H1 (cell line): Measurements from ENCODE around the gene CABLES2. TPM values are rescaled to one million over a fixed set of nuclear protein-coding genes. Genes with fewer than 3 reads are reported as not detected.
A peak's percentile ranks its signal among the peaks of the same experiment; 100 is the strongest.

Experiments used
- CTCF ChIA-PET: fragments of 300-600 bp; sonication (Branson Sonifier 250); formaldehyde crosslinking; loops from one replicate; lab custom pipeline; 2021; ENCODE audit not compliant: partially characterized antibody; lab: Charles Lee
- POLR2A ChIA-PET: fragments of 300-600 bp; sonication (Branson Sonifier 250); formaldehyde crosslinking; loops from one replicate; lab custom pipeline; 2021; ENCODE audit warnings: inconsistent platforms; ENCODE audit not compliant: partially characterized antibody; lab: Charles Lee
- DNase-seq, 2 experiments: peaks; one replicate each; pipeline versions ENCODE4 v3.0.0 to v3.0.0-alpha.2; 2010 to 2022; ENCODE audit warnings: low spot score in 2 of 2, low read depth in 1 of 2, mixed read lengths in 1 of 2
- FAIRE-seq: peaks from 2 replicates; lab custom pipeline; 2011; peaks lifted over from hg19 to GRCh38; lab: Jason Lieb, UNC
- H2AFZ ChIP-seq: 2 replicates; pipeline ENCODE4 v1.8.1; 2012; ENCODE audit warnings: low read length, inconsistent platforms
- H2AK5ac ChIP-seq: 2 replicates; pipeline ENCODE4 v1.6.1; 2013; ENCODE audit warnings: low read depth, low read length
- H2BK120ac ChIP-seq: replicated peaks from 2 replicates; pipeline ENCODE3; 2013; ENCODE audit warnings: low read depth, low read length, inconsistent platforms
- H2BK12ac ChIP-seq: 2 replicates; pipeline ENCODE4 v1.6.1; 2013; ENCODE audit warnings: low read depth, low read length
- H2BK15ac ChIP-seq: 2 replicates; pipeline ENCODE4 v1.6.1; 2013; ENCODE audit warnings: low read length
- H2BK20ac ChIP-seq: 2 replicates; pipeline ENCODE4 v1.6.1; 2013; ENCODE audit warnings: low read length
- H2BK5ac ChIP-seq: 2 replicates; pipeline ENCODE4 v1.6.1; 2013; ENCODE audit warnings: low read depth, low read length
- H3K14ac ChIP-seq: 2 replicates; pipeline ENCODE4 v1.6.1; 2013; ENCODE audit warnings: inconsistent platforms; ENCODE audit not compliant: insufficient read length
- H3K18ac ChIP-seq: 2 replicates; pipeline ENCODE4 v1.6.1; 2013; ENCODE audit warnings: low read length; ENCODE audit errors: extremely low read depth
- H3K23ac ChIP-seq: 2 replicates; pipeline ENCODE4 v1.6.1; 2013; ENCODE audit warnings: inconsistent platforms; ENCODE audit not compliant: insufficient read length
- H3K23me2 ChIP-seq: 2 replicates; pipeline ENCODE4 v1.6.1; 2013; ENCODE audit warnings: low read depth, low read length
- H3K27ac ChIP-seq: 2 replicates; pipeline ENCODE4 v1.6.1; 2011; ENCODE audit warnings: low read depth, low read length, inconsistent platforms
- H3K27me3 ChIP-seq, 4 experiments: replicated peaks in 1 of 4; 1 replicate in 1 of 4; 2 replicates in 3 of 4; pipeline versions ENCODE4 v1.6.1 to v1.8.1; 2011 to 2013; ENCODE audit warnings: low read length in 3 of 4, mild to moderate bottlenecking in 3 of 4, inconsistent platforms in 2 of 4, mixed read lengths in 2 of 4, moderate library complexity in 1 of 4; ENCODE audit not compliant: control insufficient read depth in 3 of 4, insufficient read depth in 3 of 4; ENCODE audit errors: extremely low read depth in 1 of 4
- H3K36me3 ChIP-seq, 4 experiments: 2 replicates each; pipeline versions ENCODE4 v1.6.1 to v1.8.1; 2011 to 2013; ENCODE audit warnings: mild to moderate bottlenecking in 4 of 4, low read length in 3 of 4, moderate library complexity in 2 of 4, control low read depth in 1 of 4, inconsistent platforms in 1 of 4; ENCODE audit not compliant: insufficient read depth in 4 of 4, control insufficient read depth in 2 of 4
- H3K4ac ChIP-seq: replicated peaks from 2 replicates; pipeline ENCODE3; 2013; ENCODE audit warnings: low read length, low read depth, mixed read lengths, inconsistent platforms; ENCODE audit not compliant: insufficient read length
- H3K4me1 ChIP-seq, 4 experiments: replicated peaks in 1 of 4; 1 replicate in 1 of 4; 2 replicates in 3 of 4; pipeline versions ENCODE4 v1.6.1 to v1.8.1; 2011 to 2013; ENCODE audit warnings: low read length in 3 of 4, inconsistent platforms in 2 of 4, mixed read lengths in 1 of 4; ENCODE audit not compliant: insufficient read depth in 4 of 4, control insufficient read depth in 3 of 4
- H3K4me2 ChIP-seq, 2 experiments: 2 replicates each; pipeline versions ENCODE4 v1.6.1 to v1.8.1; 2011 to 2013; ENCODE audit warnings: low read depth in 2 of 2, low read length in 2 of 2, control low read depth in 1 of 2, inconsistent platforms in 1 of 2, mild to moderate bottlenecking in 1 of 2; ENCODE audit not compliant: insufficient read depth in 1 of 2
- H3K4me3 ChIP-seq, 4 experiments: fragments of 200-600, 300-600 bp in 1 of 4; sonication (generic), shearing (Covaris generic), sonication (Bioruptor Twin) in 1 of 4; 2 replicates each; pipeline versions ENCODE4 v1.5.1 to v1.8.1; 2011 to 2016; ENCODE audit warnings: low read length in 4 of 4, low read depth in 3 of 4, control low read depth in 2 of 4, inconsistent platforms in 2 of 4, mild to moderate bottlenecking in 2 of 4, mixed read lengths in 1 of 4, moderate library complexity in 1 of 4; ENCODE audit not compliant: insufficient read depth in 2 of 4; ENCODE audit errors: extremely low read depth in 1 of 4
- H3K56ac ChIP-seq: replicated peaks from 2 replicates; pipeline ENCODE3; 2013; ENCODE audit warnings: low read depth, mild to moderate bottlenecking, mixed read lengths, low read length, inconsistent platforms; ENCODE audit not compliant: insufficient read length
- H3K79me1 ChIP-seq: 2 replicates; pipeline ENCODE4 v1.6.1; 2013; ENCODE audit warnings: low read depth, low read length, control low read depth
- H3K79me2 ChIP-seq, 2 experiments: 2 replicates each; pipeline versions ENCODE4 v1.6.1 to v1.8.1; 2012 to 2013; ENCODE audit warnings: low read length in 2 of 2, mild to moderate bottlenecking in 2 of 2, inconsistent platforms in 1 of 2; ENCODE audit not compliant: insufficient read depth in 2 of 2, control insufficient read depth in 1 of 2
- H3K9ac ChIP-seq, 4 experiments: replicated peaks in 1 of 4; 1 replicate in 1 of 4; 2 replicates in 3 of 4; pipeline versions ENCODE4 v1.6.1 to v1.8.1; 2011 to 2013; ENCODE audit warnings: low read depth in 3 of 4, low read length in 3 of 4, control low read depth in 2 of 4, mild to moderate bottlenecking in 2 of 4, moderate library complexity in 2 of 4, inconsistent platforms in 1 of 4; ENCODE audit errors: extremely low read depth in 1 of 4
- H3K9me3 ChIP-seq, 2 experiments: 2 replicates each; pipeline versions ENCODE4 v1.6.1 to v1.8.1; 2012 to 2013; ENCODE audit warnings: mild to moderate bottlenecking in 2 of 2, moderate library complexity in 2 of 2, control low read depth in 1 of 2, inconsistent platforms in 1 of 2, low read depth in 1 of 2, low read length in 1 of 2, mixed read lengths in 1 of 2; ENCODE audit not compliant: insufficient read depth in 2 of 2
- H4K20me1 ChIP-seq, 2 experiments: replicated peaks in 1 of 2; 2 replicates each; pipeline versions ENCODE3 to v1.8.1; 2011 to 2013; ENCODE audit warnings: inconsistent platforms in 2 of 2, low read length in 2 of 2, mild to moderate bottlenecking in 1 of 2; ENCODE audit not compliant: insufficient read depth in 2 of 2, control insufficient read depth in 1 of 2
- H4K5ac ChIP-seq: 2 replicates; pipeline ENCODE4 v1.6.1; 2013; ENCODE audit warnings: low read length, low read depth, mixed read lengths, inconsistent platforms; ENCODE audit not compliant: insufficient read length
- H4K8ac ChIP-seq: 2 replicates; pipeline ENCODE4 v1.8.0; 2013; ENCODE audit warnings: mild to moderate bottlenecking, moderate library complexity, low read length, inconsistent platforms; ENCODE audit not compliant: insufficient read depth; ENCODE audit errors: extremely low read depth
- H4K91ac ChIP-seq: replicated peaks from 2 replicates; pipeline ENCODE3; 2013; ENCODE audit warnings: low read length, mixed read lengths, inconsistent platforms; ENCODE audit not compliant: insufficient read length
- RBBP5 ChIP-seq: IDR thresholded peaks from 2 replicates; pipeline ENCODE4 v1.7.1; 2012; ENCODE audit warnings: low read depth, mild to moderate bottlenecking, inconsistent platforms, low read length, moderate library complexity, borderline replicate concordance
- RXRA ChIP-seq: IDR thresholded peaks from 2 replicates; pipeline ENCODE4 v1.6.1; 2011; ENCODE audit warnings: low read depth, mild to moderate bottlenecking, low read length, moderate library complexity; ENCODE audit not compliant: insufficient read depth
- TAF7 ChIP-seq: optimal IDR thresholded peaks from 2 replicates; pipeline ENCODE3; 2011; ENCODE audit warnings: low read depth, mild to moderate bottlenecking, inconsistent platforms, low read length, moderate library complexity, borderline replicate concordance
- WGBS, 2 experiments: shearing (Covaris generic) in 1 of 2; methylation state at CpG; one replicate each; pipeline versions ENCODE4 v1.1.6 to v1.1.7; 2013 to 2015; ENCODE audit warnings: low lambda C conversion rate in 2 of 2, mixed read lengths in 2 of 2, inconsistent platforms in 1 of 2, low coverage in 1 of 2, missing lambda C conversion rate in 1 of 2; ENCODE audit not compliant: insufficient replicate concordance in 2 of 2, insufficient coverage in 1 of 2, insufficient read length in 1 of 2; ENCODE audit errors: extremely low coverage in 1 of 2, missing lambda C conversion rate in 1 of 2; 5-methylcytosine and 5-hydroxymethylcytosine counted together
- polyA plus RNA-seq, 7 experiments: library from polyadenylated mRNA; depleted of rRNA in 3 of 7; stranded (reverse) in 5 of 7; unstranded in 2 of 7; fragments of >200 nt in 5 of 7; fragments of 200-250 nt in 2 of 7; gene quantifications; 1 replicate in 5 of 7; 2 replicates in 1 of 7; 4 replicates in 1 of 7; pipeline versions ENCODE4 v1.2.1 to v1.2.3, GENCODE V29; 2011 to 2013; ENCODE audit warnings: missing spikeins in 2 of 7, mixed read lengths in 2 of 7
- total RNA-seq: library from RNA; stranded (reverse); fragmentation: NEBNext Ultra II Directional; extraction: Animal tissue kit (Norgen Biotek cat#: 25700); gene quantifications from 2 replicates; pipeline ENCODE4 v1.2.1, GENCODE V29; 2021

CABLES2 gene
- total and polyA plus RNA-seq, 2 of the 8 experiments (the other 6 are each of a cell fraction or from before 2014, with no cell fraction given) = 8.0 to 8.8 TPM

GRCh38 chr20:62356589-62357186, 50.4 kb downstream of the CABLES2 start:
- no peaks in the 10 kb centered on the region for H3K9me3 ChIP-seq
- H3K36me3 ChIP-seq = peaks cover 4 to 23% (median 11%) of the 10 kb centered on the region in 4 experiments; a peak in 5 of 8 replicates
- H3K23ac ChIP-seq = no peak overlapping the region
- no peak overlapping the region for H3K9ac ChIP-seq
- CTCF ChIA-PET = interaction anchor here (0.7 to 3.6 kb wide), 8 partner anchors 8 to 215 kb away, joined by 3 to 30 read pairs (median 8); partner anchors contain the start of gene LAMA5
- peak overlapping the region; percentile 6 for H4K91ac ChIP-seq
- H4K5ac ChIP-seq = no peak overlapping the region
- H2BK12ac ChIP-seq = no peak overlapping the region
- no peak overlapping the region for H2BK120ac ChIP-seq
- no peak for TF ChIP-seq RBBP5
- no peak for TF ChIP-seq TAF7
- no peak for TF ChIP-seq RXRA
- H4K20me1 ChIP-seq = peaks cover 0 to 23% of the 10 kb centered on the region in 2 experiments
- POLR2A ChIA-PET = interaction anchor here (0.5 to 10.4 kb wide), 18 partner anchors 8 to 308 kb away, joined by 3 to 114 read pairs (median 5); partner anchors contain the start of genes LAMA5 and RPS21
- DNase-seq (no peak), FAIRE-seq (no peak)
- H3K4ac ChIP-seq = no peak overlapping the region
- peaks cover 3 to 55% (median 42%) of the 10 kb centered on the region in 4 experiments for H3K4me1 ChIP-seq
- H3K27me3 ChIP-seq = no peaks in the 10 kb centered on the region
- no peak overlapping the region for H3K4me3 ChIP-seq
- H2BK5ac ChIP-seq = peak overlapping the region; percentile 73
- H2BK15ac ChIP-seq = peak overlapping the region; percentile 92; the same call in 1 of the 2 replicates
- H3K27ac ChIP-seq = no peak overlapping the region
- H4K8ac ChIP-seq = no peak overlapping the region; the same call in 1 of the 2 replicates
- no peaks in the 10 kb centered on the region for H3K23me2 ChIP-seq
- H2BK20ac ChIP-seq = no peak overlapping the region
- 82% methylated on average over 17 of the region's 17 CpGs; no CpG with 5 or more reads in 1 of the 2 experiments for whole genome bisulfite sequencing, 2 experiments
- no peak overlapping the region for H3K56ac ChIP-seq
- H3K14ac ChIP-seq = no peak overlapping the region
- no peak overlapping the region for H3K4me2 ChIP-seq
- H3K79me2 ChIP-seq = peaks cover 12 to 74% of the 10 kb centered on the region in 2 experiments; a peak in 3 of 4 replicates
- H3K18ac ChIP-seq = no peak overlapping the region; the same call in 1 of the 2 replicates
- peaks cover 30% of the 10 kb centered on the region for H3K79me1 ChIP-seq
- no peak overlapping the region for H2AK5ac ChIP-seq
- H2AFZ ChIP-seq = no peak overlapping the region
